ENCODE data around the gene TULP4. TPM values are rescaled to one million over a fixed set of nuclear protein-coding genes. Genes with fewer than 3 reads are reported as not detected.
A peak's percentile ranks its signal among the peaks of the same experiment; 100 is the strongest.

The TULP4 gene
- total RNA-seq, 1 donor from 2014 or later: 406 TPM

DNA sequence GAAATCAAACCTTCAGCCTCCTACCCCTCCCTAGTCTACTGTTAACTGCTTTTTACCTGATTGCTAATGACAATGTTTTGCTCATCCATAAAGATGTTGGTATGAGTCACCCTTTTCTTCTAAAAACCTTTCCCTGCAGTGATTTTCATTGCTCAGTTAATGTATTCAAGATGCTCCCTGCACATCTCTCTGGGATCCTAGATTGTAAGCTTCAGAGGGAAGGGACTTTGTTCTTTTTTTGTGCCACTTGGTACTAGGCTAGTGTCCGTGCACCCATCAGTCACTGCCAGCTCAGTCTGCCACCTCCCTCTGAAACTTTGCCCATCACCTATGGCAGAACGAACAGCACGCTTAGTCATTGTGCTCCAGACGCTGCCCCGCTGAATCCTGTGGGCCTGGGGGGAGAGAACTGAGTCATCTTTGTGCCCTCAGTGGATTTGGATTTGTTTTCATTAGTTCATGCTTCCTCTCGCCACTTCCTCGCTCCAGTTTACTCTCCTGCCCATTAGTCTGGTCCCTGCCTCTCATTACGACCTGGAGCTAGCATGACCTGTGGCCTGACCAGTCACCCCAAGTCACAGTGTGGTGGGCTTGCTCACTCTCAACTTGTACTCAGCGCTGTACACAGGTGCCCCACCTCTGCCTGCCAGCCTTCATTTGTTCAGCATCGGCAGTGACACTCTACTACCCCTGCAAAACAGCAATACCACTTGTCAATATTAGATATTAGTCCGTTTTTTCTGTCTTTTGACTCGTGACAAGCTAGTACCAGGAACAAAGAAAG is 169.6 kb downstream of the TULP4 start:
- Mint-ChIP-seq H3K4me1 (ENCODE audit: low read depth, unreplicated experiment) (no peaks in the 10 kb centered on the region), H3K4me3 (ENCODE audit: unreplicated experiment) (no peak overlapping the region), H3K27ac (ENCODE audit: unreplicated experiment) (peak overlapping the region; percentile 64), H3K36me3 (ENCODE audit: unreplicated experiment) (peaks cover 16% of the 10 kb centered on the region), H3K27me3 (ENCODE audit: unreplicated experiment) (peaks cover 3% of the 10 kb centered on the region), H3K9me3 (ENCODE audit: unreplicated experiment) (peaks cover 7% of the 10 kb centered on the region)
- TF ChIP-seq, protein P1, sequence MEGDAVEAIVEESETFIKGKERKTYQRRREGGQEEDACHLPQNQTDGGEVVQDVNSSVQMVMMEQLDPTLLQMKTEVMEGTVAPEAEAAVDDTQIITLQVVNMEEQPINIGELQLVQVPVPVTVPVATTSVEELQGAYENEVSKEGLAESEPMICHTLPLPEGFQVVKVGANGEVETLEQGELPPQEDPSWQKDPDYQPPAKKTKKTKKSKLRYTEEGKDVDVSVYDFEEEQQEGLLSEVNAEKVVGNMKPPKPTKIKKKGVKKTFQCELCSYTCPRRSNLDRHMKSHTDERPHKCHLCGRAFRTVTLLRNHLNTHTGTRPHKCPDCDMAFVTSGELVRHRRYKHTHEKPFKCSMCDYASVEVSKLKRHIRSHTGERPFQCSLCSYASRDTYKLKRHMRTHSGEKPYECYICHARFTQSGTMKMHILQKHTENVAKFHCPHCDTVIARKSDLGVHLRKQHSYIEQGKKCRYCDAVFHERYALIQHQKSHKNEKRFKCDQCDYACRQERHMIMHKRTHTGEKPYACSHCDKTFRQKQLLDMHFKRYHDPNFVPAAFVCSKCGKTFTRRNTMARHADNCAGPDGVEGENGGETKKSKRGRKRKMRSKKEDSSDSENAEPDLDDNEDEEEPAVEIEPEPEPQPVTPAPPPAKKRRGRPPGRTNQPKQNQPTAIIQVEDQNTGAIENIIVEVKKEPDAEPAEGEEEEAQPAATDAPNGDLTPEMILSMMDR (IDR thresholded peaks at IDR 0.05; ENCODE audit: partially characterized antibody, unreplicated experiment): no peak
- DNase-seq: no peak

DNA sequence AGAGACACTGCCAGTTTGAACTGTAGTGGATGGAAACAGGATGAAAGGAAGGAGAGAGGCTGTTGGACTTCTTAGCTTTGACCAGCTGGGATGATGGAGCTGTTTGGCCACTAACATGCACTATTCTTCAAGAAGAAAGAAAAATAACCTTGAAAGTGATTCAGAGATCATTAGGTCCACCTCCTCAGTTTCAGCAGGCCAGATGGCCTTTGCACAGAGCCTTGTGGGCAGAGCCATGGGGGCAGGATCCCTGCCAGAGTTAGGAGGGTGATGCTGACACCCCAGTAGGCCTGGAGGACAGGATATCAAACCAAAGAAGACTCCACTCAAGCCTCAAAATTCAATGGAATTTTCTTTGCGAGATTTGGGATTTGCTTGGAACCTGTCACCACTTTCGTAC is 173.2 kb downstream of the TULP4 start:
- H3K27ac Mint-ChIP-seq (ENCODE audit: unreplicated experiment): no peak overlapping the region
- peaks cover 3% of the 10 kb centered on the region for H3K27me3 Mint-ChIP-seq (ENCODE audit: unreplicated experiment)
- H3K4me3 Mint-ChIP-seq (ENCODE audit: unreplicated experiment): no peak overlapping the region
- peaks cover 7% of the 10 kb centered on the region for H3K9me3 Mint-ChIP-seq (ENCODE audit: unreplicated experiment)
- no peaks in the 10 kb centered on the region for H3K4me1 Mint-ChIP-seq (ENCODE audit: low read depth, unreplicated experiment)
- peaks cover 14% of the 10 kb centered on the region for H3K36me3 Mint-ChIP-seq (ENCODE audit: unreplicated experiment)
- TF ChIP-seq, protein P1 (IDR thresholded peaks at IDR 0.05; ENCODE audit: partially characterized antibody, unreplicated experiment): no peak
- DNase-seq: no peak

GRCh38 chr6:158487495-158487894 is 175.2 kb downstream of the TULP4 start:
- peaks cover 1% of the 10 kb centered on the region for H3K36me3 Mint-ChIP-seq (ENCODE audit: unreplicated experiment)
- H3K27ac Mint-ChIP-seq (ENCODE audit: unreplicated experiment): no peak overlapping the region
- TF ChIP-seq, protein P1 (IDR thresholded peaks at IDR 0.05; ENCODE audit: partially characterized antibody, unreplicated experiment): no peak
- no peak for DNase-seq
- no peak overlapping the region for H3K4me3 Mint-ChIP-seq (ENCODE audit: unreplicated experiment)
- H3K4me1 Mint-ChIP-seq (ENCODE audit: low read depth, unreplicated experiment): no peaks in the 10 kb centered on the region
- peaks cover 7% of the 10 kb centered on the region for H3K9me3 Mint-ChIP-seq (ENCODE audit: unreplicated experiment)
- peaks cover 1% of the 10 kb centered on the region for H3K27me3 Mint-ChIP-seq (ENCODE audit: unreplicated experiment)

DNA sequence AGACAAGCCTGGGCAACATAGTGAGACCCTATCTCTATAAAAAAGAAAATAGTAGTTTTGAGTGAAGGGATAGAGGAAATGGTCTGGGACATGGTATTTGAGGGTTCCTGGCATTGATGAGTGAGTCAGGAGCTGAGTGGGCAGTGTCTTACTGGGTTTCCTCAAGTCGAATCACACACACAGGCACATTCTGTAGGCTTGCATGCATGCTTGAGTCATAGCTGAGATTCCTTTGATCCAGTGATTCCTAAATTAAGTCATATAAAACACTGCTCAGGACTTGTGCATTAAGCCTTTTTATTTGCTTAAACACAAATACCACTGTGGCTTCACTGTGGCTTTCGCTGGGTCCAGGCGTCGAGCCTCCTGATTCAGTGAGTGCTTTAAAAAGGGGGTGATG is 175.8 kb downstream of the TULP4 start:
- Mint-ChIP-seq H3K4me1 (ENCODE audit: low read depth, unreplicated experiment) (no peaks in the 10 kb centered on the region), H3K27me3 (ENCODE audit: unreplicated experiment) (no peaks in the 10 kb centered on the region), H3K27ac (ENCODE audit: unreplicated experiment) (no peak overlapping the region), H3K36me3 (ENCODE audit: unreplicated experiment) (no peaks in the 10 kb centered on the region), H3K4me3 (ENCODE audit: unreplicated experiment) (no peak overlapping the region), H3K9me3 (ENCODE audit: unreplicated experiment) (peaks cover 7% of the 10 kb centered on the region)
- TF ChIP-seq, protein P1 (IDR thresholded peaks at IDR 0.05; ENCODE audit: partially characterized antibody, unreplicated experiment): no peak
- no peak for DNase-seq

DNA sequence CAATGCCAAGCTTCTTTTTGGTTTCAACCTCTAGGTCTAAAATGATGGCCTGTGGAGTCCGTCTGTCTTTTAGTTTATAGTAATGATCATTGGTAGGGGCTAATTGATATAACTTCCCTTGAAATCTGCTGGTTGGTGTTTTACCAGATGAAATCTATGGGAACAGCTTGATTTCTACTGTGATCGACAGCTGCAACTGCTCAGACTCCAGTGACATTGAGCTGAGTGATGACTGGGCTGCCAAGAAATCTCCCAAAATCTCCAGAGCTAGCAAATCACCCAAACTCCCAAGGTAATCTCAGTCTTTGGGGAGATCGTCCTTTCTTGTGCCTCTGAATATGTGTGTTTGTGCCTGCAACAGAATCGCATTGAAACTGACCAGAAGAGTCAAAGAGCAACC is 177.2 kb downstream of the TULP4 start:
- TF ChIP-seq, protein P1 (IDR thresholded peaks at IDR 0.05; ENCODE audit: partially characterized antibody, unreplicated experiment): no peak
- Mint-ChIP-seq H3K4me3 (ENCODE audit: unreplicated experiment) (no peak overlapping the region), H3K27ac (ENCODE audit: unreplicated experiment) (peak overlapping the region; percentile 38), H3K9me3 (ENCODE audit: unreplicated experiment) (peaks cover 7% of the 10 kb centered on the region), H3K4me1 (ENCODE audit: low read depth, unreplicated experiment) (no peaks in the 10 kb centered on the region), H3K36me3 (ENCODE audit: unreplicated experiment) (no peaks in the 10 kb centered on the region), H3K27me3 (ENCODE audit: unreplicated experiment) (no peaks in the 10 kb centered on the region)
- no peak for DNase-seq
